NB4 (cell line): Measurements from ENCODE around the gene CBLB.

Experiments
- MYC ChIP-seq: IDR thresholded peaks from 2 replicates; pipeline ENCODE4 v1.6.1; 2011; ENCODE audit warnings: low read depth, low read length
- POLR2A ChIP-seq: IDR thresholded peaks from 2 replicates; pipeline ENCODE4 v1.6.1; 2011; ENCODE audit warnings: mild to moderate bottlenecking; ENCODE audit not compliant: insufficient read length; ENCODE audit errors: extremely low read depth
- TF ChIP-seq, protein P1 (sequence below): IDR thresholded peaks from one replicate; pipeline ENCODE4 v1.5.1; 2012; ENCODE audit warnings: low read depth, low read length
- TF ChIP-seq, protein P2 (sequence below): IDR thresholded peaks from 2 replicates; pipeline ENCODE4 v1.6.1; 2011; ENCODE audit warnings: low read depth, low read length

DNA sequence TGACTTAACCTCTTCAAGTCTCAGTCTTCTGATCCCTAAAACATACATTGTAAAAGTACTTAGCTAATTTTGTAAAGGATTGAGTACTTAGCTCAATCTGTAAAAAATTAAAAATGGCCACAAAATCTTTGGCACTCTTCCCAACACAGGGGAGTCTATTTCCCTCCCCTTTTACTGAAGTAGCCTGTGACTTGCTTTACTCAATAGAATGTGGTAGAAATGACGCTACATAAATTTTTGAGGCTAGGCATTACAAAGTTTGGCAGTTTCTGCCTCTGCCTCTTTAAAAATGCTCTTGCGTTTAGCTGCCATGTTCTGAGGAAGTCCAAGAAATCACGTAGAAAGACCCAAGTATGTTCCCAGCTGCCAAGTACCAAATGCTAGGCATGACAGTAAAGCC is 80.2 kb downstream of the CBLB start:
- TF ChIP-seq POLR2A (no peak), MYC (no peak)
- TF ChIP-seq, protein P1, sequence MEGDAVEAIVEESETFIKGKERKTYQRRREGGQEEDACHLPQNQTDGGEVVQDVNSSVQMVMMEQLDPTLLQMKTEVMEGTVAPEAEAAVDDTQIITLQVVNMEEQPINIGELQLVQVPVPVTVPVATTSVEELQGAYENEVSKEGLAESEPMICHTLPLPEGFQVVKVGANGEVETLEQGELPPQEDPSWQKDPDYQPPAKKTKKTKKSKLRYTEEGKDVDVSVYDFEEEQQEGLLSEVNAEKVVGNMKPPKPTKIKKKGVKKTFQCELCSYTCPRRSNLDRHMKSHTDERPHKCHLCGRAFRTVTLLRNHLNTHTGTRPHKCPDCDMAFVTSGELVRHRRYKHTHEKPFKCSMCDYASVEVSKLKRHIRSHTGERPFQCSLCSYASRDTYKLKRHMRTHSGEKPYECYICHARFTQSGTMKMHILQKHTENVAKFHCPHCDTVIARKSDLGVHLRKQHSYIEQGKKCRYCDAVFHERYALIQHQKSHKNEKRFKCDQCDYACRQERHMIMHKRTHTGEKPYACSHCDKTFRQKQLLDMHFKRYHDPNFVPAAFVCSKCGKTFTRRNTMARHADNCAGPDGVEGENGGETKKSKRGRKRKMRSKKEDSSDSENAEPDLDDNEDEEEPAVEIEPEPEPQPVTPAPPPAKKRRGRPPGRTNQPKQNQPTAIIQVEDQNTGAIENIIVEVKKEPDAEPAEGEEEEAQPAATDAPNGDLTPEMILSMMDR = no peak
- TF ChIP-seq, protein P2, sequence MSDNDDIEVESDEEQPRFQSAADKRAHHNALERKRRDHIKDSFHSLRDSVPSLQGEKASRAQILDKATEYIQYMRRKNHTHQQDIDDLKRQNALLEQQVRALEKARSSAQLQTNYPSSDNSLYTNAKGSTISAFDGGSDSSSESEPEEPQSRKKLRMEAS = no peak
